ENCODE measurements around the gene KIF6. TPM values are rescaled to one million over a fixed set of nuclear protein-coding genes. Genes with fewer than 3 reads are reported as not detected.

The KIF6 gene
- total RNA-seq, 2 experiments from 2014 or later, result not detected

DNA sequence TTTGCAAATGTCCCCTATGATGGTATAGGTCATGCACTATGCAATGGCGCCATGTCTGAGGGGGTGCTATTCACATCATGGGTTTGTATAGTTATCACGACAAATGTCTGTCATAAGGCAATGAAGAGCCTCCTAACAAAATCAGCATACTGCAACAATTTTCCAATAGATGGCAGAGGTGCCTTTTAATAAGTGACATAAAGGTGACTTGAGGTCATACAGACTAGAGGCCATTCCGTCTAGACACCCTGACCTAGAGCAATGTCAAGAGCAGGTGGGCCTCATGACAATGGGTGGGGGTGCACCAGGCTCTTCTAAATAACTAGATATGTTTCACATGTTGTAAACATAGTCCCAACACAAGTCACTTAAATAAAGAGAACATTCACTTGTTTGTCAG is 107.7 kb downstream of the KIF6 start:
- no peak overlapping the region for H3K4me3 Mint-ChIP-seq
- no peaks in the 10 kb centered on the region for H3K36me3 Mint-ChIP-seq (ENCODE audit: low read depth)
- H3K4me1 Mint-ChIP-seq, result no peaks in the 10 kb centered on the region
- DNase-seq, result no peak
- no peaks in the 10 kb centered on the region for H3K9me3 Mint-ChIP-seq
- no peak overlapping the region for H3K27ac Mint-ChIP-seq
- H3K27me3 Mint-ChIP-seq, result no peaks in the 10 kb centered on the region
- POLR2A ChIA-PET, result no interaction called here
- CTCF ChIA-PET, result no interaction called here

DNA sequence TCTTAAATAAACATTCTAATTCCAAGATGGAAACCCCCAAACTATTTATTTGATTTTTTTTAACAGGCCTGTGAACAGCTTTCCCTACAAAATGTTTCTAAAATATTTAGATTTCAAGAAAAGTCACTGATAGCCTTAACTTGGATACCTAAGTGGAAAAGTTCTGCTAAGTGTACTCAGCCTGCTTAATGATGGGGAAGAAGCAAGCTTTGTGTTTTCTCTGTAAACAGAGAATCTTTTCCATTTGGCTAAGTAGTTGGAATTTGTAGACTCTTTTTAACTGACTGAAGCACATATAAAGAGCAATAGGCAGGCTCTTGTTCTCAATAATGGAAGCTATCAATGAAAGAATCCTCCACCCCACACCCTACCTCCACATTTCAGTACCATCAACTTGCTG is 108.2 kb downstream of the KIF6 start:
- DNase-seq, result no peak
- CTCF ChIA-PET, result no interaction called here
- Mint-ChIP-seq H3K9me3 (no peaks in the 10 kb centered on the region), H3K27ac (no peak overlapping the region), H3K4me1 (no peaks in the 10 kb centered on the region), H3K36me3 (ENCODE audit: low read depth) (no peaks in the 10 kb centered on the region), H3K4me3 (no peak overlapping the region), H3K27me3 (no peaks in the 10 kb centered on the region)
- POLR2A ChIA-PET, result no interaction called here

DNA sequence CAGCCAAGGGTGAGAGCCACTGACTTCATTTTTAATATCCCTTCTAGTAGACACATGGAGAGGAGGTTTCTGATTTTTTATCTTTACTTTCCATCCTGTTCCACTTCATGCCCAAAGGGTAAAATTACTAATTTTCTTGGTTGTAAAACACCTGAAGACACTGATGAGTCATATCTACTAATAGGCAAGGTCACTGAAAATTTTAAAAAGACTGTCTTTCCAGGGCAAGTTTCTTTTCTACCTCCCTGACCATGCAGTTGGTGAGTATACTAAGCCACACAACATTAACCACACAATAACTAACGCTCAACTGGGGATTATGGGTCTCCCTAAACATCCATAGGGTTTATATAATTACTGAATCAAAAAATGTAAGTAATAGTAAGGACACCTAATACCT is 109.6 kb downstream of the KIF6 start:
- Mint-ChIP-seq H3K27me3 (no peaks in the 10 kb centered on the region), H3K9me3 (no peaks in the 10 kb centered on the region), H3K36me3 (ENCODE audit: low read depth) (no peaks in the 10 kb centered on the region), H3K27ac (no peak overlapping the region), H3K4me3 (no peak overlapping the region), H3K4me1 (no peaks in the 10 kb centered on the region)
- DNase-seq, result no peak
- ChIA-PET CTCF (no interaction called here), POLR2A (no interaction called here)

DNA sequence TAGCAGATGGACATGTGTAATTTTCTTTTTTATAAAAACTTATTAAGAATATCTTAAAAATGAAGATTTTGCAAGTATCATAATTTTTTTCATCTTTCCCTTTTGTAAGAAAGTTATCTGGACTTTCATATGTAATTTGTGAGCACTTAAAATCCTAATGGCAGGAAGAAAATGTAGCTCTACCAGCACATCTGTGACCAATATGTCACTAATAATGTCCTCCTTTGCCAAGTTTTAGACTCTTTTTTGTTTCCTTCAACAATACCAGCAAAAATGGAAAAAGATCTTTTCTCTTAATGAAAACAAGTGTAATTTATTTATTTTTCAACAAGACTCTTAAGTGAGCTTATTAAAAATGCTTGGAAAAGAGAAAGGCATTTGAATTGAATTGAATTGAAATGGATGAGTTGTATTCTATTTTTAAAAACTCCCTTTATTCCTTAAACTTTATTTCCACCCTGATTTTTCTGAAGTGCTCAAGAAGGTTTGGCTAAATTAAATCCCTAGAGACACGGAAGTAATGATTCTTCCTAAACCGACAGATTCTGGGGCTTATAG is 110.7 kb downstream of the KIF6 start:
- H3K9me3 Mint-ChIP-seq, result no peaks in the 10 kb centered on the region
- ChIA-PET CTCF (no interaction called here), POLR2A (no interaction called here)
- DNase-seq, result no peak
- no peak overlapping the region for H3K27ac Mint-ChIP-seq
- no peak overlapping the region for H3K4me3 Mint-ChIP-seq
- no peaks in the 10 kb centered on the region for H3K27me3 Mint-ChIP-seq
- no peaks in the 10 kb centered on the region for H3K36me3 Mint-ChIP-seq (ENCODE audit: low read depth)
- H3K4me1 Mint-ChIP-seq, result no peaks in the 10 kb centered on the region

DNA sequence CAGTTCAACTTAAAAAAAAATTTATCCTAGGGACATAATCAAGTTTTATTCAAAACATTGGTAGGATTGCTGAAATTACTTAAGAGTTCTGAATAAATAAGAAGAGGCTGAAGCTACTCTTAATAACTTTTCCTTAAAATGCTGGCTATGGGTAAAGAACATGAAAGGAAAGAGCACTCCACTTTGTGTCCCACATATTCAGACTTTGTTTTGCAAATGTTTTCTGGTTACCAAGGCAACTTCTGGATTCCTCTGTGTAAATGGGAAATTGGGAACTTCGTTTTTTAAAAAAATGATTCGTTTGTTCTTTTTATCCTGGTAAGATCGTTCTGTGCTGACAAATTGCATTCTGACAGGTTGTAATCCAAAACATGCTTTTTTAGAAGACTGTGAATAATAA is 115.0 kb downstream of the KIF6 start:
- DNase-seq, result no peak
- POLR2A ChIA-PET, result no interaction called here
- H3K27ac Mint-ChIP-seq, result no peak overlapping the region
- H3K36me3 Mint-ChIP-seq (ENCODE audit: low read depth), result no peaks in the 10 kb centered on the region
- H3K9me3 Mint-ChIP-seq, result no peaks in the 10 kb centered on the region
- no peaks in the 10 kb centered on the region for H3K4me1 Mint-ChIP-seq
- no peaks in the 10 kb centered on the region for H3K27me3 Mint-ChIP-seq
- CTCF ChIA-PET, result no interaction called here
- no peak overlapping the region for H3K4me3 Mint-ChIP-seq

DNA sequence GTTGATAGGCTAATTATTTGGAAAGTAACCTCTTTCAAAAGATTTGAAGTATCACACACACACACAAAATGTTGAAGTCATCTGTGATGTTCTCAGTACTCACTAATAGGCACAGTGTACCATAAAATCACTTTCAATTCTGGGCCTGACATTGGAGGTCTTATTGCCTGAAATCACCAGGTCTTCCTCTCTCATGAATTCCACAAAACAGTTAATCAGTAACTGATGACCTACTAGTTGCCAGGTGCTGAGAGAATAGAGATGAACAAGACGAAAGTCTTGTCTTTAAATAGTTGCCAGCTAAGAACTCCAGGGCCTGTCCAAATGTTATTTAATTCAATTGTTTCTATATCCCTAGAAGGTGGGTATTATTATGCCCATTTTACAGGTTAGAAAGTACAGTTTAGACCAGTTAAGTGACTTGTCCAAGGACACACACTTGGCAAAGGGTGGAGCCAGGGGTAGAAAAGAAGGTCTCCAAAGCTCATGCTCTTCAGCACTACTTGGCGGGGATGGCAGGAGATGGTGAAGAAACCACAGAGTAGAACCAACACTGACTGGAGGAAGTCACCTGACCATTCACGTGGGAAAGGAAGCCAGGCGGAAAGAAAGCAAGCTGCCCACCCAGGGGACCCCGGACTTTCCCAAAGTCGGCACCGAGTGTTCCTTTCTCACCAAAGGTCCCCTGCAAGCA is 116.4 kb downstream of the KIF6 start:
- ChIA-PET POLR2A (no interaction called here), CTCF (no interaction called here)
- H3K4me1 Mint-ChIP-seq, result no peaks in the 10 kb centered on the region
- no peak overlapping the region for H3K27ac Mint-ChIP-seq
- no peaks in the 10 kb centered on the region for H3K9me3 Mint-ChIP-seq
- no peak overlapping the region for H3K4me3 Mint-ChIP-seq
- no peaks in the 10 kb centered on the region for H3K27me3 Mint-ChIP-seq
- H3K36me3 Mint-ChIP-seq (ENCODE audit: low read depth), result no peaks in the 10 kb centered on the region
- no peak for DNase-seq

DNA sequence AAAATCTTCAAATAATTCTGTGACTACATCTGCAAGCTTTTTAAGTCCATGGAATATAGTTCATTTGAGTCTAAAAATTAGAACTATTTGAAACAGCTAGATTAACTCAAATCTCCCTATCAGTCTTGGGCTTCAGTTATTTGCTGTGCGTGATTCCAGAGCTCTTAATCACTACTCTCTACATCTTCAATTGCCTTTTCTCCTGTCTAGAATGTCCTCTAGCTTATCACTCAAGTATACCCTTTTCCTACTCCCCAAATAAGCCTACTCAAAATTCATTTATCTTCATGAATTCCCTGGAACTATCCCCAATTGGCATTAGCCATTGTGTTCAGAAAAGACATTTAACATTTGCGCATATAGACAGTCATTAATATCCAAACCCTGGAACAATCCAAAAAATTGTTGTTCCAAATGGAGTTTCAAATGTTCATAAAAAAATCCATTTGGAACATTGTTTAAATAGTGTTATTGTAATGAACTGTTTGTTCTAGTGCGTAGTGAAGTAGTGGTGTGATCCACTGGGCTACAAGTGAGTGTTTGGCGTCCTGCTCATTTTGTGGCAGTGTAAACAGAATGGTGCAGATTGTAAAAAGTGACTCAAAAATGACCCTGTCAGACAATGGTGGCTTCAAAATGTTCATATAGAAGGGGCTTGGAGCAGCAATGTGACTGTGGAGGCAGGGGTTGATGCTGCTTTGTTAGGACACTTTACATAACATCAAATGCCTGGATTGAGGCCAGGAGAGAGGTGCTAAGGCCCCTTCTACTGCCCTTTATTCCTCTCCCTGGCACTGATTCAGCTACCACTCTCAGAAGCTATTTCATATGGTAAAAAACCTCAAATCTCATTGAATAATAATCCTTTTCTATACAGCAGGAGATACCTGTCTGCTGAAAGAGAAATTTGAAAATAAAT is 122.3 kb downstream of the KIF6 start:
- Mint-ChIP-seq H3K27ac (no peak overlapping the region), H3K4me1 (no peaks in the 10 kb centered on the region), H3K27me3 (no peaks in the 10 kb centered on the region), H3K9me3 (no peaks in the 10 kb centered on the region), H3K36me3 (ENCODE audit: low read depth) (no peaks in the 10 kb centered on the region), H3K4me3 (no peak overlapping the region)
- DNase-seq, result no peak
- CTCF ChIA-PET, result no interaction called here
- POLR2A ChIA-PET, result no interaction called here

DNA sequence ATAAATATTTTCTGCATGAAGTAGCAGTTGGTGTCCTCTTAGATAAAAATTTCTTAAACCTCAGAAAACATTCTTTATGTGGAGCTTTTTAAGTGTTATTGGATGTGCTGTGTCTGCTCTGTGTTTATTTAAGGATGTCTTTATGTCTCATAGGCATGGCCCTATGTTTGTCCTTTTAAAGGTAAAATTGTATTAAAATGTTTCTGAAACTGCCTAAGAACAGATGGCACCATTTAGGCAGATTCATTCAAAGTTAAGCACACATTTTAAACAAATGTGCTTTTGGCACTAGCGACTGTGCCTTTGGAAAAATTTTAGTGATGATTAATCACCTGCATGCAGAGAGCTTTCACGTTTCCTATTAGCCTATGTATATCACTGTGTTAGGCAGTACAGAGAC is 125.2 kb downstream of the KIF6 start:
- no peak overlapping the region for H3K4me3 Mint-ChIP-seq
- DNase-seq, result no peak
- no peaks in the 10 kb centered on the region for H3K9me3 Mint-ChIP-seq
- no peak overlapping the region for H3K27ac Mint-ChIP-seq
- CTCF ChIA-PET, result no interaction called here
- H3K36me3 Mint-ChIP-seq (ENCODE audit: low read depth), result no peaks in the 10 kb centered on the region
- H3K4me1 Mint-ChIP-seq, result no peaks in the 10 kb centered on the region
- POLR2A ChIA-PET, result no interaction called here
- H3K27me3 Mint-ChIP-seq, result peaks cover 3% of the 10 kb centered on the region

DNA sequence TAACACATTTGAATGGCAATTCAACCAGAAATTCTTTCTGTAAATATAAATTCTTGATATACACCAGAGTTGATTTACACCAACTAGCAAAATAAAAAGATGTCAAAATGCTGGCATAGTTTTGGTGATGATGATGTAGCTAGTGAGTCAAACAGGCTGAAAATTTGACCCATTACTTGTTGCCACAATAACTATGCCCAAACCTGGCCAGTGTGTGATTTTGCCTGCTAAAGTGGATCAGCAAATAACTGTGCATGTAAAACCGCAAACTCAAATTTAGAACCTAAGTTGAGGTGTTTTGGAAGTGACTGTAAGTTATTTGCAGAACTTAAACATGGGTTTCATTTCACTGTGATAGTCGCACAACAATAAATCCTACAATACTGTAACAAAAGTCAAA is 125.9 kb downstream of the KIF6 start:
- Mint-ChIP-seq H3K4me1 (no peaks in the 10 kb centered on the region), H3K4me3 (no peak overlapping the region), H3K27ac (no peak overlapping the region), H3K9me3 (no peaks in the 10 kb centered on the region), H3K27me3 (peaks cover 3% of the 10 kb centered on the region), H3K36me3 (ENCODE audit: low read depth) (no peaks in the 10 kb centered on the region)
- POLR2A ChIA-PET, result no interaction called here
- CTCF ChIA-PET, result no interaction called here
- no peak for DNase-seq

DNA sequence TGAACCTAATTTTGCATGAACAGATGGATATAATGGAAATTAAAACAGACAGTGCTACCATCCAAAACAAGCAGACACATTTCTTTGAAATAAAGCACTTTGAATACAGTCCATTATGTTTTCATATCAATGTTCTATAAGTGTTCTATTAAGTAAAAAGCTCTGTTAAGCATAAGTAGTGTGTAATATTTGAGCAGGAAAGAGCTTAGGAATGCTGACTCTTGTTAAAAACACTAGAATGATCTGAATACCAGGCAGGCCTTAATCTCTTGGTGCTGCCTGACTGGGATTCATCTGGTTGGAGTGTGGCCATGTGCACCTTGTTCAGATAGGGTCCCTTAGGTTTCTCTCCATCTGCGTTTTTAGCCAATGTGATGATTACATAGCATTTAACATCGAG is 130.9 kb downstream of the KIF6 start:
- ChIA-PET CTCF (no interaction called here), POLR2A (no interaction called here)
- DNase-seq, result no peak
- no peaks in the 10 kb centered on the region for H3K9me3 Mint-ChIP-seq
- no peak overlapping the region for H3K27ac Mint-ChIP-seq
- H3K4me3 Mint-ChIP-seq, result no peak overlapping the region
- H3K27me3 Mint-ChIP-seq, result peaks cover 3% of the 10 kb centered on the region
- H3K4me1 Mint-ChIP-seq, result no peaks in the 10 kb centered on the region
- H3K36me3 Mint-ChIP-seq (ENCODE audit: low read depth), result no peaks in the 10 kb centered on the region

DNA sequence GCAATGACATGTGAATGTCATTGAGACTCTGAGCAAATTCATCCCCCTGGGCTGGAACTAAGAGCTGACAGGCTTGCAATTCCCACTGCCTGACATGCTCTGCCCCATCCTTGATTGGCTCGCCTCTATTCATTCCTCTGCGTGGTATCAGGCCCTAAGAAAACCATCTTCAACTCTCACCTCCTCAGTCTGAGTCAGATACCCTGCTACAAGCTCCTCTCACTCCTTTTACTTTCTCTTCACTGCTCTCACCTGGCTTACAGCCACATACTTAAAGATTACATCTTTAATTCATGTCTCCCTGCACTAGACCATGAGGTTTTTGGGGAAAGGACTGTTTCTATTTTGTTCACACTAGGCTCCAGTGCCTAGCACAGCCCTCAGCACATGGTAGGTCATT is 131.6 kb downstream of the KIF6 start:
- no peak for DNase-seq
- CTCF ChIA-PET, result no interaction called here
- Mint-ChIP-seq H3K27me3 (peaks cover 3% of the 10 kb centered on the region), H3K4me1 (no peaks in the 10 kb centered on the region), H3K9me3 (no peaks in the 10 kb centered on the region), H3K27ac (no peak overlapping the region), H3K36me3 (ENCODE audit: low read depth) (no peaks in the 10 kb centered on the region), H3K4me3 (no peak overlapping the region)
- POLR2A ChIA-PET, result no interaction called here

DNA sequence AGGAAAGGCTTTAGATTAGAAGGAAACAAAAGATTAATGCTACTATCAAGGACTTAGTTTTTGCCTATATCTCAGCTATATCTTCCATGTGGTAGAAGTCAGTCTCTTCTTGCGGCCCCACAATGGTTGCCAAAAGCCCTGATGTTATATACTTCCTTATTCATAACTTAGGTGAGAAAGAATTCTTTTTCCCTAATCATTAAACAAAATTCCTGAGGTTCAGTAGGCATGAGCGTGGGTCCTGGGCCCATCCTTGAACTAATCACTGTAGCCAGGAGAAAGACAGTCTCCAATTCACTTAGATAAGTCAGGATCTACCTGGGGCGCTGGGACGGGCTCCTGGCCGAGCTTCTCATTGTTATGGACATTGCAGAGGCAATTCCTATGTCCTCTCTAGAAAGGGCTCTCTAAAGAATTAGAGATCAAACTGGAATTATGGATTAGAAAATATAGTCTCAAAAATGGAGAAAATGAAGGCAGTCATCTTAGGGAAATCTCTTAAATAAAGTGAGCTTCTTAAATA is 134.3 kb downstream of the KIF6 start:
- Mint-ChIP-seq H3K36me3 (ENCODE audit: low read depth) (no peaks in the 10 kb centered on the region), H3K9me3 (no peaks in the 10 kb centered on the region), H3K4me1 (no peaks in the 10 kb centered on the region), H3K4me3 (no peak overlapping the region), H3K27ac (no peak overlapping the region), H3K27me3 (peaks cover 2% of the 10 kb centered on the region)
- POLR2A ChIA-PET, result no interaction called here
- DNase-seq, result no peak
- CTCF ChIA-PET, result no interaction called here

DNA sequence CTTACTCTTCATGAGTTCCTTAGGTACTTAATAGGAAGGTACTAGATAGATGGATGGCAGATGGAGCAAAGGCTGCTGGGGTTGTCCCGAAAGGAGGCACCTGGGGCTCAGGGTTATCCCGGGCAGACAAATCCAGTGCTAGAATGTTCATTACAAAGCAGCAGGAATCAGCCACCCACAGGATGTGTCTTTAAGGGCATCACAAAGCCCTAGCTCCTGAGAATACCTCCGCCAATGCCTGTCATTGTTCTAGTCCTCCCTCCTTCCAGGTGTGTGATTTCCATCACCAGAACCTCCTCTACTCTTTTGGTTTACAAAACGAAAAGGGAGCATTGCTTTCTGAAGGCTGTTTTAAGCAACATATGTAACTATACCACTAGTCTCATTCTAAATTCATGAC is 138.1 kb downstream of the KIF6 start:
- no peak for DNase-seq
- peaks cover 3% of the 10 kb centered on the region for H3K27me3 Mint-ChIP-seq
- H3K4me3 Mint-ChIP-seq, result no peak overlapping the region
- CTCF ChIA-PET, result no interaction called here
- H3K9me3 Mint-ChIP-seq, result no peaks in the 10 kb centered on the region
- H3K4me1 Mint-ChIP-seq, result no peaks in the 10 kb centered on the region
- H3K36me3 Mint-ChIP-seq (ENCODE audit: low read depth), result no peaks in the 10 kb centered on the region
- H3K27ac Mint-ChIP-seq, result no peak overlapping the region
- POLR2A ChIA-PET, result no interaction called here

DNA sequence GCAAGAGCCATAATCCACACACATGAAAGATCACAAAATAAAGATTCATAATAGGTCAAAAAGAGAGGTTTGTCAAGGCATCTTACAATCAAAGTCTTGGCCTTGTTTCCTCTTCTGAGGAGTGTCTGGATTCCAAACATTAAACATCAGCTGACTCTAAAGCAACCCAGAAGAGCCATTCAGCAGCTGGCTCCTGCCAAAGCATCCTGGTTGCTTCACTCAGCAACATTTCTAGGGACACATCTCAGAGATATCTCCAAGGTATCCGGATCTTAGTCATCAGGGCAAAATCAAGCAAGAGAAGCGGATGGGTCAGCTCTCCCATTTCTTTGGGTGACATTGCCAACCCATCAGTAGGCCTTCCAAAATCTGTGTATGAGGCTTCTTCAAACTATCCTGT is 139.6 kb downstream of the KIF6 start:
- POLR2A ChIA-PET, result no interaction called here
- H3K27ac Mint-ChIP-seq, result no peak overlapping the region
- H3K36me3 Mint-ChIP-seq (ENCODE audit: low read depth), result no peaks in the 10 kb centered on the region
- peaks cover 3% of the 10 kb centered on the region for H3K27me3 Mint-ChIP-seq
- H3K4me3 Mint-ChIP-seq, result no peak overlapping the region
- DNase-seq, result no peak
- H3K9me3 Mint-ChIP-seq, result no peaks in the 10 kb centered on the region
- no peaks in the 10 kb centered on the region for H3K4me1 Mint-ChIP-seq
- CTCF ChIA-PET, result no interaction called here

All from activated CD4-positive, alpha-beta memory T cell treated with anti-CD3 and anti-CD28 coated beads, Interleukin-2, amount 10 ng/mL, durations not matched to agents 7 days and 5 days (primary cell).